Prostate gland (tissue), 2 donors: ENCODE measurements around the gene PGF.
A peak's percentile ranks its signal among the peaks of the same experiment; 100 is the strongest.

Experiments used
- POLR2AphosphoS5 ChIP-seq: sonication (generic); formaldehyde crosslinking; IDR thresholded peaks from one replicate; pipeline ENCODE4 v1.6.1; 2017; ENCODE audit warnings: antibody characterized with exemption
- TF ChIP-seq, protein P1 (sequence below), 4 experiments: fragments of 200-600 bp in 2 of 4; fragments of 450-650 bp in 2 of 4; sonication (generic) in 2 of 4; IDR thresholded peaks; 1 replicate in 3 of 4; 2 replicates in 1 of 4; pipeline ENCODE4 v1.5.1; 2016 to 2019; ENCODE audit warnings: antibody characterized with exemption in 4 of 4, mild to moderate bottlenecking in 2 of 4, moderate library complexity in 2 of 4

DNA sequence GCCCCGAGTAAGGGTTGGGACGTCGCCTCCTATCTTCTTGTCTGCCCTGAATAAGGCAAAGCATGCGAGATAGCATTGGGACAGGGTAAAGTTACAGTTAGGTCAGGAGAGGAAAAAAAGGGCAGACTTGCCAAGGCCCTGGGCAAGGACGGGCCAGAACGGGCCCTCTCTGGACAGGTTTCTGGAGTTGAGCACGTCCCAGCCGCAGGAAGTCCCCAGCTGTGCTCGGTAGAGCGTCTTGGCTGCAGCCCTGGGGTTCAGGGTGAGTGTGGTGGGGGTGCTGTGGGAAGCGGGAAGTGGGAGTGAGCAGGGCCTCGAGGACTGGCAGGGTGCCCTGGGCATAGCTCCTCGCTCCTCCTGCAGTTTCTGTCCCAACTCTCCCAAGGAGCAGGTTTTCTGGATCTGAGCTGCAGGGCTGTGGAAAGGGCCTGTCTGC, 37.7 kb downstream of the PGF start:
- TF ChIP-seq, protein P1, sequence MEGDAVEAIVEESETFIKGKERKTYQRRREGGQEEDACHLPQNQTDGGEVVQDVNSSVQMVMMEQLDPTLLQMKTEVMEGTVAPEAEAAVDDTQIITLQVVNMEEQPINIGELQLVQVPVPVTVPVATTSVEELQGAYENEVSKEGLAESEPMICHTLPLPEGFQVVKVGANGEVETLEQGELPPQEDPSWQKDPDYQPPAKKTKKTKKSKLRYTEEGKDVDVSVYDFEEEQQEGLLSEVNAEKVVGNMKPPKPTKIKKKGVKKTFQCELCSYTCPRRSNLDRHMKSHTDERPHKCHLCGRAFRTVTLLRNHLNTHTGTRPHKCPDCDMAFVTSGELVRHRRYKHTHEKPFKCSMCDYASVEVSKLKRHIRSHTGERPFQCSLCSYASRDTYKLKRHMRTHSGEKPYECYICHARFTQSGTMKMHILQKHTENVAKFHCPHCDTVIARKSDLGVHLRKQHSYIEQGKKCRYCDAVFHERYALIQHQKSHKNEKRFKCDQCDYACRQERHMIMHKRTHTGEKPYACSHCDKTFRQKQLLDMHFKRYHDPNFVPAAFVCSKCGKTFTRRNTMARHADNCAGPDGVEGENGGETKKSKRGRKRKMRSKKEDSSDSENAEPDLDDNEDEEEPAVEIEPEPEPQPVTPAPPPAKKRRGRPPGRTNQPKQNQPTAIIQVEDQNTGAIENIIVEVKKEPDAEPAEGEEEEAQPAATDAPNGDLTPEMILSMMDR (IDR thresholded peaks at IDR 0.05): no peak
- peak; percentile 73 for TF ChIP-seq POLR2AphosphoS5
